GM19328 (cell line): Measurements from ENCODE around the gene GRIP2.
"Not testable (repeated sequence)": the region's sequence is repeated elsewhere in the genome, so short reads cannot be mapped to it uniquely, and the experiment has no call there.

Experiments used
- ATAC-seq: cut with Tn5 transposase; IDR thresholded peaks from one replicate; pipeline ENCODE4 v1.9.1; 2021; ENCODE audit warnings: mild to moderate bottlenecking, moderate library complexity; ENCODE audit not compliant: unreplicated experiment

GRIP2 gene

GRCh38 chr3:14522768-14523167 is 17.4 kb downstream of the GRIP2 start:
- ATAC-seq = no peak

- ATAC-seq = no peak
Measured at GRCh38 chr3:14522129-14522691, 17.9 kb downstream of the GRIP2 start.

- no peak for ATAC-seq
Measured at GRCh38 chr3:14521611-14522010, 18.5 kb downstream of the GRIP2 start.

- ATAC-seq = no peak
Measured at GRCh38 chr3:14520967-14521366, 19.2 kb downstream of the GRIP2 start.

- ATAC-seq = no peak
Measured at GRCh38 chr3:14520149-14520548, 20.0 kb downstream of the GRIP2 start.

- no peak for ATAC-seq
Measured at GRCh38 chr3:14519406-14519805, 20.7 kb downstream of the GRIP2 start.

- ATAC-seq = no peak
Measured at GRCh38 chr3:14518893-14519292, 21.2 kb downstream of the GRIP2 start.

GRCh38 chr3:14518432-14518802 is 21.7 kb downstream of the GRIP2 start:
- no peak for ATAC-seq

- ATAC-seq = no peak
Measured at GRCh38 chr3:14517601-14518431, 22.3 kb downstream of the GRIP2 start.

- ATAC-seq = no peak
Measured at GRCh38 chr3:14516738-14517345, 23.3 kb downstream of the GRIP2 start.

- ATAC-seq = not testable (repeated sequence)
Measured at GRCh38 chr3:14515526-14515925, 24.6 kb downstream of the GRIP2 start.

GRCh38 chr3:14514323-14514720 is 25.8 kb downstream of the GRIP2 start:
- ATAC-seq = no peak

GRCh38 chr3:14513566-14514322 is 26.4 kb downstream of the GRIP2 start:
- ATAC-seq = no peak

GRCh38 chr3:14512942-14513327 is 27.2 kb downstream of the GRIP2 start:
- ATAC-seq = no peak

GRCh38 chr3:14512281-14512941 is 27.7 kb downstream of the GRIP2 start:
- no peak for ATAC-seq

GRCh38 chr3:14511623-14512280 is 28.4 kb downstream of the GRIP2 start:
- no peak for ATAC-seq

GRCh38 chr3:14510838-14511622 is 29.1 kb downstream of the GRIP2 start:
- ATAC-seq = no peak

- ATAC-seq = no peak
Measured at GRCh38 chr3:14509796-14510100, 30.4 kb downstream of the GRIP2 start.

- ATAC-seq = no peak
Measured at GRCh38 chr3:14508966-14509795, 31.0 kb downstream of the GRIP2 start.
